ENCODE results near the gene HSPB6.

Gene HSPB6

DNA sequence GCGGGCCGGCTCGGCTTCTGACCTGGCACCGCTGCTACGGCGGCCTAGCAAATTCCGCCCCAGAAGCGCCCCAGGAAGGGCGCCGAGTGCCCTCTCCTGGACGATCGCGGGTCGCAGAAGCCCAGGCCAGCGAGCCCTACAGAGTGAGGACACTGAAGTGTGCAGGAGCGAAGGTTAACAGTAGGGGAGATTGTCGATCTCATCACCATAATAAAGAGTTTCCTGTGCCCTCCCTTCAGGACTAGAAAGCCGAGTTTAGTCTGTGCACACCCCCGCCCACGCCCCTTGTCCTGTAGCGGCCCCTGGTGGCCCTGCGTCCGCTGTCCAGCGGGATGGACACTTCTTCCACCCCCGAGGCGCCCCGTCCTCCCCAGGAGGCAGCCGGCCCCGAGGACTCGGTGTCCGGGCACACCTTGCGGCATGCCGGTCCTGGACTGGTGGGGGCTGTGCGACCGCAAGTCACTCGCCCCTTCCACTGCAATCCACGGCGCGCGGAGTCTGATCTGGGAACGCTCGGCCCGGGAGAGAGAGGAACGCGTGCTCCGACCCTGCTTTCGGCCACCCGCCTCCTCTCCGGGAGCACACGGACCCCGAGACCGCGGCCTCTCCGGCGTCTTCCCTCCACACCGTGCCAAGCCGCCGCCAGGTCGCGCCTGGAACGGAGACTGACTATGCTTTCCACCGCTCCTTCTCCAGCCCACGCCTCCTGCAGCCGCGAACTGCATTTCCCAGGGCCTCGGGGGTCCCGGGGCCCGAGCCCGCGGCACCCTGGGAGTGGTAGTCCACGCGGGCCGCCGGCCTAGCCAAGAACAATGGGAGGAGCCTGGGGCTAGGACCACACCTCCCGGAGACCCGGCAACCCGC, 39.8 kb downstream of the HSPB6 start:
- no peaks in the 10 kb centered on the region for H3K9me3 Mint-ChIP-seq (ENCODE audit: low read depth)
- H3K4me1 Mint-ChIP-seq (ENCODE audit: low read depth), result peaks cover 51% of the 10 kb centered on the region
- peak overlapping the region; percentile 93 for H3K4me3 Mint-ChIP-seq
- H3K27me3 Mint-ChIP-seq, result no peaks in the 10 kb centered on the region
- H3K27ac Mint-ChIP-seq, result peak overlapping the region; percentile 96
- peaks cover 7% of the 10 kb centered on the region for H3K36me3 Mint-ChIP-seq

DNA sequence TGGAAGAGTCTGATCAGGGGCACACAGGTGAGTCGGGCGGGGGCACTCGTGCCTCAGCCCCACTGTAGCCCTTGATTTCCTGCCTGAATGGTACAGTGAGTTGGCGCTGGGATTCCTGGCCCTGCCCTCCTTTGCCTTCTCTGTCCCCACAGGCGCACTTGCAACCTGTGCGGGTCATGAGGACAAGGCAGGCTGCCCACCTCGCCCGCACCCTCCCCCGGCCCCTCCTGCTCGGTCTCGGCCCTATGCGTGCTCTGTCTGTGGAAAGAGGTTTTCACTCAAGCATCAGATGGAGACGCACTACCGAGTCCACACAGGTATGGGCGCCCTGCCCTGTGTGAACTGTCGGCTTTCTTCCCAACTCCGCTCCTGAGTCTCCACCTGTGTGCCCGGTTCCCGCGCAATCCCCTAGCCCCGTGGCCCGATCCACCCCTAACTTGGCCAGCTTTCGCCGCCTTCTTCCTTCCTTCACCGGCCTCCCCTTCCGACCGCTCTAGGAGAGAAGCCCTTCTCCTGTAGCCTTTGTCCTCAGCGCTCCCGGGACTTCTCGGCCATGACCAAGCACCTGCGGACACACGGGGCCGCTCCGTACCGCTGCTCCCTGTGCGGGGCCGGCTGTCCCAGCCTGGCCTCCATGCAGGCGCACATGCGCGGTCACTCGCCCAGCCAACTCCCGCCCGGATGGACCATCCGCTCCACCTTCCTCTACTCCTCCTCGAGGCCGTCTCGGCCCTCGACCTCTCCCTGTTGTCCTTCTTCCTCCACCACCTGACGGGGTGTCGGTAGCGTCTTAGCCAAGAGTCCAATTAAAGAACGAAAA, 40.6 kb downstream of the HSPB6 start:
- H3K4me3 Mint-ChIP-seq, result peak overlapping the region; percentile 93
- H3K9me3 Mint-ChIP-seq (ENCODE audit: low read depth), result no peaks in the 10 kb centered on the region
- H3K4me1 Mint-ChIP-seq (ENCODE audit: low read depth), result peaks cover 51% of the 10 kb centered on the region
- peak overlapping the region; percentile 96 for H3K27ac Mint-ChIP-seq
- H3K27me3 Mint-ChIP-seq, result no peaks in the 10 kb centered on the region
- H3K36me3 Mint-ChIP-seq, result peaks cover 7% of the 10 kb centered on the region

DNA sequence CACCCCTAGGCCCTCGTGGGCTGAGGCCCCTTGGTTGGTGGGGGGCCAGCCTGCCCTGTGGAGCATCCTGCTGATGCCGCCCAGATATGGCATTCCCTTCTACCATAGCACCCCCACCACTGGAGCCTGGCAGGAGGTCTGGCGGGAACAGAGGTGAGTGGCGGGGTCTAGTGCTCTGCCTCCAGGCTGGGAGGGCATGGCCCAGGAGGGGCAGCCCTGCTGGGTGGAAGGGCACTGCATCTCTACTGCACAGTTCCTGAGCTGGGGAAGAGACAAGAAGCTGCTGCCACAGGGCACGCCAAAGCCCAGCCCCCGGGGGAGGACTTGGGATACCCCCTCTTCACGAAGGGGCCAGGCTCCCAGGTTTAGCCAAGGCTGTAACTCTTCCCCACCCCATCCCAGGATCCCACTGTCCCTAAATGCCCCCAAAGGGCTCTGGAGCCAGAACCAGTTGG, 41.4 kb downstream of the HSPB6 start:
- Mint-ChIP-seq H3K27ac (peak overlapping the region; percentile 96), H3K4me1 (ENCODE audit: low read depth) (peaks cover 59% of the 10 kb centered on the region), H3K4me3 (peak overlapping the region; percentile 93), H3K27me3 (no peaks in the 10 kb centered on the region), H3K9me3 (ENCODE audit: low read depth) (no peaks in the 10 kb centered on the region), H3K36me3 (peaks cover 7% of the 10 kb centered on the region)

DNA sequence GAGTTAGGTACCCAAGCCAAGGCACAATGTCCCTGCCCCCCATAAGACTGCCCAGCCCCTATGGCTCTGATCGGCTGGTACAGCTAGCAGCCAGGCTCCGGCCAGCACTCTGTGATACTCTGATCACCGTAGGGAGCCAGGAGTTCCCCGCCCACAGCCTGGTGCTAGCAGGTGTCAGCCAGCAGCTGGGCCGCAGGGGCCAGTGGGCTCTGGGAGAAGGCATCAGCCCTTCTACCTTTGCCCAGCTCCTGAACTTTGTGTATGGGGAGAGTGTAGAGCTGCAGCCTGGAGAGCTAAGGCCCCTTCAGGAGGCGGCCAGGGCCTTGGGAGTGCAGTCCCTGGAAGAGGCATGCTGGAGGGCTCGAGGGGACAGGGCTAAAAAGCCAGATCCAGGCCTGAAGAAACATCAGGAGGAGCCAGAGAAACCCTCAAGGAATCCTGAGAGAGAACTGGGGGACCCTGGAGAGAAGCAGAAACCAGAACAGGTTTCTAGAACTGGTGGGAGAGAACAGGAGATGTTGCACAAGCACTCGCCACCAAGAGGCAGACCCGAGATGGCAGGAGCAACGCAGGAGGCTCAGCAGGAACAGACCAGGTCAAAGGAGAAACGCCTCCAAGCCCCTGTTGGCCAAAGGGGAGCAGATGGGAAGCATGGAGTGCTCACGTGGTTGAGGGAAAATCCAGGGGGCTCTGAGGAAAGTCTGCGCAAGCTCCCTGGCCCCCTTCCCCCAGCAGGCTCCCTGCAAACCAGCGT, 42.1 kb downstream of the HSPB6 start:
- Mint-ChIP-seq H3K4me3 (peak overlapping the region; percentile 93), H3K27ac (peak overlapping the region; percentile 99), H3K27me3 (no peaks in the 10 kb centered on the region)

DNA sequence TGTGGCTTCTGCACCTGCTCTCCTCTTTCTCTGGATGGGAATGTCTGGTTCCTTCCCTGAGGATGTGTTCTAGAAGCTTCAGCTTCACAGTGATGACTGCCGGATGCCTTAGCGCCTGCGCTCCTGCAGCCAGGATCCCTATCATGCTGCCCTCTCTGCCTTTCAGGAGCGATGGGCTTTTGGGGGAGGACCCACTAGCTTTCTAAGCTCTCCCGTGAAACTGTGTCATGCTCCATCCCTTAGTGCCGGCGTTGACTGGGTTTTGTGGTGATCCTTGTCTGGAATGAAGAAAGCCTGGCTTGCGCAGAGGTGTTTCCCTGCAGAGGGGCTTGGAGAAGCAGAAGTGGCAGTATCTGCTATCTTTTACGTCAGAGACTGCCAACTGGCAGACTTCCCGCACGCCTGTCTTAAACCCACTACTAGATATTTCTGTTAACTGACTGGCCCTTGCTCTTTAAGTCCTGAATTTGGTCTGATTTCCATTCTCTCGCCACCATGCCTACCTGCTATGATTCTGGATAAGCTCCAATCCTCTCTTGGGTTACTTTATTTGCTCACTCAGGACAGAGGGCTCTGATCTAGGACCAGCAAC, 42.8 kb downstream of the HSPB6 start:
- Mint-ChIP-seq H3K27ac (peak overlapping the region; percentile 99), H3K9me3 (ENCODE audit: low read depth) (no peaks in the 10 kb centered on the region), H3K4me3 (peak overlapping the region; percentile 93), H3K36me3 (peaks cover 7% of the 10 kb centered on the region), H3K4me1 (ENCODE audit: low read depth) (peaks cover 53% of the 10 kb centered on the region), H3K27me3 (no peaks in the 10 kb centered on the region)

More for the DNA sequence above, 42.1 kb downstream of the HSPB6 start:
- Mint-ChIP-seq H3K36me3 (peaks cover 7% of the 10 kb centered on the region), H3K9me3 (ENCODE audit: low read depth) (no peaks in the 10 kb centered on the region), H3K4me1 (ENCODE audit: low read depth) (peaks cover 60% of the 10 kb centered on the region)

DNA sequence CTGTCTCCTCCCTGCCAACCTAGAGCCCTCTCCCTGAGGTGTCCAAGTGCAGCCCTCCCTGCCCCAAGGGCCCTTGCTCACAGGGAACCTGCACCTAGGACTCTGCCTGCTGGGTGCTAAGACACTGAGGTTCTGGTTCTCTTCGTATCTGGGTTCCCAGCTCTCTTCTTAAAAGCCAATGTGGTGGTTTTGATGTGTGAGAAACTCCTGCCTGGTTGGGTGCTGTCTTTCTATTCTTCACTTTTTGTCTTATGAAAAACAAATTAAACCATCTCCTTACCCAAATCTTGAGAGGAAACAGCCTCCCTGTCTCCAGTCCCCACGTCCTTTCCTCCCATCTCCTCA, 43.4 kb downstream of the HSPB6 start:
- H3K4me1 Mint-ChIP-seq (ENCODE audit: low read depth), result peaks cover 53% of the 10 kb centered on the region
- peak overlapping the region; percentile 93 for H3K4me3 Mint-ChIP-seq
- no peaks in the 10 kb centered on the region for H3K9me3 Mint-ChIP-seq (ENCODE audit: low read depth)
- no peaks in the 10 kb centered on the region for H3K27me3 Mint-ChIP-seq
- peak overlapping the region; percentile 99 for H3K27ac Mint-ChIP-seq
- H3K36me3 Mint-ChIP-seq, result peaks cover 7% of the 10 kb centered on the region

DNA sequence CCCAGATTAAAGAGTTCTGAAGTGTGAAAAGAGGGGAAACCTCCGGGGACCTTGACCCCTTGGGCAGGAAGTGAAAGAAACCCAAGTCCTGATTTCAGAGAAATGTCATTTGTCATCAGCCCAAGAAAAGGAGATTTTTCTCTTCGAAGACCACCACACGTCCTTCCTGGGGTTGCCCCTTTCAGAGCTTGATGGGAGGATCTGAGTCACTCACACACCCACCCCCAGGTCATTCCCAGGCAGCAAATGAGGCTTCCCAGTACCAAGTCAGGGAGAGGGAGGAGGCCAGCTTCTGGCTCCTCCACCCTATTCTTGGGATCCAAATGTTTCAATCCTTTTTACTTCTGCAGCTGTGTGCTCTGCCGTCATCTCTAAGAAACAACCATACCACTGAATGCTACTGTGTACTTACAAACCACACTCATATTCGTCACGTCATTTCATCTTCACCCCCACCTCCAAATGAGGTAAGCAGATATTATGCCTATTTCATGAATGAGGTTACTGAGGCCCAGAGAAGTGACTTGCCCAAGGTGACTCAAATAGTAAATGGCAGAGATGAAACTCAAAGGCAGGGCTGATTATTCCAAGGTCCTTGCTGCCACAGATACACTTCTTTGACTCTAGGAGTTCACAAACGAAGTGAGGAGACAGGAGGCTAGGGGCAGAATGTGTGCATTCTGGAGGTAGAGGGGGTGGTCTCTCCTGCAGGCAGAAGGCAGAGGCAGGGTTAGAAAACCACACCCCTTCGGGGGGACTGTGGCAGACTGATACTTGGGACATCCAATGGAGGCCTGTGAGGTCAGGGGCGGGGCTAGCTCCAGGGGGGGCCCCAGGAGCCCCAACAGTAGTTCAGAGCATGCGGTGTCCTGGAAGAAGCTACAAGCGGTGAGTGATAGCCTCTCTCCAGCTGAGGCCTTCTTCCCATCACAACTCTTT, 44.0 kb downstream of the HSPB6 start:
- peaks cover 7% of the 10 kb centered on the region for H3K36me3 Mint-ChIP-seq
- H3K4me3 Mint-ChIP-seq, result peak overlapping the region; percentile 93
- H3K9me3 Mint-ChIP-seq (ENCODE audit: low read depth), result no peaks in the 10 kb centered on the region
- H3K4me1 Mint-ChIP-seq (ENCODE audit: low read depth), result peaks cover 53% of the 10 kb centered on the region
- H3K27ac Mint-ChIP-seq, result peak overlapping the region; percentile 99
- H3K27me3 Mint-ChIP-seq, result no peaks in the 10 kb centered on the region

DNA sequence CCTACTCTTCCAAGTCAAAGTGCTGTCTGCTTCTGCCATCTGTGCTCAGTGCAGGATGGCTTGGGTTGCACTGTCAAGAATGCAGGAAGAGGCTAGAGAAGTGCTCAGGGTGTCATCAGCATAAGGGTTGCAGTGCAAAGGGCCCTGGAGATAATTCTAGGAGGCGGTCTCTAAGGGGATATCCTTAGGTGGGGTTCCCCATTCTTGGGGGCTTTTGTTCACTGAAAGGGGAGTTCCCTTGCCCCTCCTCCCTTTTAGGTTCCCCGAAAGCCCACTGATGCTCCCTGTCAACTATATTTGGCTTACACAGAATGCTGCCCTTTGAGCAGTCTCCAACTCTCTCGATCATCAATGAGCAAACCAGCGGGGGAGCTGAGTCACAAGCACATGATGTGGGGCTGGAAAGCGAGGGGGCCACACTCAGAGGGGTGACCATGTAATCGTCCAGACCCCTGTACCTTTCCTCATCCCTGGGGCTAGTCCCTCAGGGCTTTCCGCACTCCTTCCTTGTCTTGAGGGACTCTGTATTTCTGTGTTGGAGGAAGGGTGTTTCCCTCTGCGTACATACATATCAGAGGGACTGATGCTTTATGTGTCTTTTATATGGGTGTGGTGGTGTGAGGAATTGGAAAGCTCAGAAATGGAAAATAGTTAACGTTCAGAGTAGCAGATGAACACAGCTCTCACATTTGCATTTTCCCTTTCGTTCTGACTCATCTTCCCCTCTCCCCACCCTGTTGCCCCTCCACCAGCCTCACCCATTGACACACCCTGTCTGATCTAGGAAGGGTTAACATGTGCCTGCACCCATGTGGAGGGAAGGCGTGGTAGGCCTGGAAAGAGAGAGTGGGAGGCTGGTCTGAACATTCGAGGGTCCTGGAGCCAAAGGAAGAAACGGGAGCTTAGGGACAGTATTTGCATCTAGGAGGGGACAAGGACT, 45.8 kb downstream of the HSPB6 start:
- Mint-ChIP-seq H3K4me1 (ENCODE audit: low read depth) (peaks cover 48% of the 10 kb centered on the region), H3K36me3 (peaks cover 2% of the 10 kb centered on the region), H3K27me3 (no peaks in the 10 kb centered on the region)

DNA sequence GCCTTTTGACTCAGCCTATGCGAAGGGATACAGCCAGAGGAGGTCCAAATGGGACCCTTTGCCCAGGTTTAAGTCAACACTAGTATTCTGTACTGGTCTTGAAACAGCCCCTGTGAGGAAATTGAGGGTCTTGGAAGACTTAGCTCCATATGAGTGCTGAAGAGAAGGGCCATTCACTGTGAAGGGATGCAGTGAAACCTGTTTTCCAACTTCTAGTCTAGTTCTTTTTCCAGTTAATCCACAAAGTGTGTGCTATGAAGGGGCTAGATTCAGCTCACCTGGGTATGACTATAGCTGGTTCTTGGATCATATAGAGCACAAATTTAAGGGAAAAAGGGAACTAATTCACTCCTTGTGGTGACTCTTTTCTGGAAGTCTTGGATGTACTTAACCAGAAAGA, 48.4 kb downstream of the HSPB6 start:
- no peaks in the 10 kb centered on the region for H3K9me3 Mint-ChIP-seq (ENCODE audit: low read depth)
- no peak overlapping the region for H3K4me3 Mint-ChIP-seq
- peaks cover 28% of the 10 kb centered on the region for H3K4me1 Mint-ChIP-seq (ENCODE audit: low read depth)
- no peaks in the 10 kb centered on the region for H3K27me3 Mint-ChIP-seq
- H3K36me3 Mint-ChIP-seq, result no peaks in the 10 kb centered on the region
- no peak overlapping the region for H3K27ac Mint-ChIP-seq

More for the DNA sequence above, 45.8 kb downstream of the HSPB6 start:
- Mint-ChIP-seq H3K9me3 (ENCODE audit: low read depth) (no peaks in the 10 kb centered on the region), H3K27ac (peak overlapping the region; percentile 99), H3K4me3 (peak overlapping the region; percentile 74)
